G401 (cell line): Measurements from ENCODE around the gene PCSK5. TPM values are rescaled to one million over a fixed set of nuclear protein-coding genes. Genes with fewer than 3 reads are reported as not detected.
A peak's percentile ranks its signal among the peaks of the same experiment; 100 is the strongest.
"Not testable (repeated sequence)": the region's sequence is repeated elsewhere in the genome, so short reads cannot be mapped to it uniquely, and the experiment has no call there.

Source experiments
- DNase-seq: peaks from one replicate; pipeline ENCODE4 v3.0.0-alpha.2; 2015; ENCODE audit warnings: low spot score
- in situ Hi-C: cut with HindIII; loops from 2 replicates; pipeline ENCODE4 v1.10.0; 2016; ENCODE audit warnings: low sequenced_read_pairs, mixed read lengths
- total RNA-seq: library from RNA; depleted of rRNA; stranded (reverse); fragments of >200 nt; shearing (Covaris generic); gene quantifications from 2 replicates; pipeline ENCODE4 v1.2.3, GENCODE V29; 2014

Gene PCSK5
- total RNA-seq, 1 experiment from 2014 or later = 5.3 TPM

GRCh38 chr9:76027861-76028260 lies 137.4 kb downstream of the PCSK5 start:
- in situ Hi-C loops = no loop called here
- DNase-seq = no peak

- in situ Hi-C loops = no loop called here
- DNase-seq = no peak
Observed at GRCh38 chr9:76032038-76032796, 141.7 kb downstream of the PCSK5 start.

GRCh38 chr9:76032797-76033373 lies 142.4 kb downstream of the PCSK5 start:
- no peak for DNase-seq
- in situ Hi-C loops = no loop called here

- in situ Hi-C loops = no loop called here
- no peak for DNase-seq
Observed at GRCh38 chr9:76034049-76034448, 143.6 kb downstream of the PCSK5 start.

- in situ Hi-C loops = no loop called here
- DNase-seq = no peak
Observed at GRCh38 chr9:76036762-76037161, 146.3 kb downstream of the PCSK5 start.

GRCh38 chr9:76037587-76038225 lies 147.2 kb downstream of the PCSK5 start:
- DNase-seq = no peak
- in situ Hi-C loops = no loop called here

GRCh38 chr9:76038431-76038830 lies 148.0 kb downstream of the PCSK5 start:
- in situ Hi-C loops = no loop called here
- DNase-seq = no peak

- no peak for DNase-seq
- in situ Hi-C loops = no loop called here
Observed at GRCh38 chr9:76044266-76044819, 153.9 kb downstream of the PCSK5 start.

- DNase-seq = no peak
Observed at GRCh38 chr9:76045221-76045620, 154.7 kb downstream of the PCSK5 start.

GRCh38 chr9:76049341-76049740 lies 158.9 kb downstream of the PCSK5 start:
- no peak for DNase-seq
- in situ Hi-C loops = no loop called here

More at GRCh38 chr9:76045221-76045620, 154.7 kb downstream of the PCSK5 start:
- in situ Hi-C loops = no loop called here

- in situ Hi-C loops = no loop called here
Observed at GRCh38 chr9:76067696-76068095, 177.2 kb downstream of the PCSK5 start.

GRCh38 chr9:76077537-76077936 lies 187.1 kb downstream of the PCSK5 start:
- in situ Hi-C loops = no loop called here
- DNase-seq = no peak

More at GRCh38 chr9:76067696-76068095, 177.2 kb downstream of the PCSK5 start:
- no peak for DNase-seq

GRCh38 chr9:76081281-76081680 lies 190.8 kb downstream of the PCSK5 start:
- DNase-seq, in situ Hi-C loops: not testable (repeated sequence)

- in situ Hi-C loops = no loop called here
Observed at GRCh38 chr9:76082057-76082456, 191.6 kb downstream of the PCSK5 start.

GRCh38 chr9:76085596-76085995 lies 195.1 kb downstream of the PCSK5 start:
- DNase-seq = no peak
- in situ Hi-C loops = no loop called here

More at GRCh38 chr9:76082057-76082456, 191.6 kb downstream of the PCSK5 start:
- DNase-seq = peak; percentile 9

- DNase-seq = no peak
- in situ Hi-C loops = no loop called here
Observed at GRCh38 chr9:76086539-76086938, 196.1 kb downstream of the PCSK5 start.

- in situ Hi-C loops = no loop called here
Observed at GRCh38 chr9:76087976-76088375, 197.5 kb downstream of the PCSK5 start.

GRCh38 chr9:76090330-76090729 lies 199.9 kb downstream of the PCSK5 start:
- DNase-seq = no peak
- in situ Hi-C loops = no loop called here

More at GRCh38 chr9:76087976-76088375, 197.5 kb downstream of the PCSK5 start:
- DNase-seq = no peak

- in situ Hi-C loops = no loop called here
- DNase-seq = no peak
Observed at GRCh38 chr9:76090909-76091308, 200.4 kb downstream of the PCSK5 start.

GRCh38 chr9:76092572-76092971 lies 202.1 kb downstream of the PCSK5 start:
- in situ Hi-C loops = no loop called here

More at GRCh38 chr9:76092572-76092971, 202.1 kb downstream of the PCSK5 start:
- DNase-seq = no peak
